HG02588 (cell line): ENCODE results near the gene SYNRG.

Source experiments
- ATAC-seq: cut with Tn5 transposase; IDR thresholded peaks from one replicate; pipeline ENCODE4 v1.9.1; 2021; ENCODE audit warnings: mild to moderate bottlenecking, moderate library complexity; ENCODE audit not compliant: unreplicated experiment

The SYNRG gene

DNA sequence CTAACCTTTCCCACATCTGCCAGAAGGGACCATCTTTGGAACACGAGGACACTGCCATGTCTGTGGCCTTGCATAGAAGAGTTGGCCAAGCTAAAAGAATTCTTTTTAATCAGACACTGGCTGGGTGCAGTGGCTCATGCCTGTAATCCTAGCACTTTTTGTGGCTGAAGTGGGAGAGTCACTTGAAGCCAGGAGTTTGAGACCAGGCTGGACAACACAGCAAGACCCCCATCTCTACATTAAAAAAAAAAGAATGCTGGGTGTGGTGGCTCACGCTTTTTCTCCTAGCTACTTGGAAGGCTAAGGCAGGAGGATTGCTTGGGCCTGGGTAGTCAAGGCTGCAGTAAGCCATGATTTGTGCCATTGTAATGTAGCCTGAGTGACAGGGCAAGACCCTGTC, 128.8 kb downstream of the SYNRG start:
- no peak for ATAC-seq

DNA sequence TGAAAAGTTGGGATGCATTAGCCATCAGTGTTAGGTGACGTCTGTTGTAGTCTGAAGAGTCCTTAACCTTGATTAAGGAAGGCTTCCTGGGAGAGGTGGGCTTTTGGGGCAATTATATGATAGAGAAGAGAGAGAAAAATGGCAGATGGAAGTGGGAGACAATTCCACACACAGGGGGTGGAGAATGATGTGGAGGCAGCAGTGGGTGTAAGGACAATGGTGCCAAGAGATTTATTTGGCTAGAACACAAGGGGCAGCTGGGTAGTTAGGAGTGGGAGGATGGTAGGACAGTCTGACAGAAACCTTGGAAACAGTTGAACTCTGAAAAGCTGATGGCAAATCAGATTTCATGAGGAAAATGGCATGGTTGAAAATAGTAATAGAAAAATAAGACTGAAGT, 130.2 kb downstream of the SYNRG start:
- ATAC-seq, result no peak

DNA sequence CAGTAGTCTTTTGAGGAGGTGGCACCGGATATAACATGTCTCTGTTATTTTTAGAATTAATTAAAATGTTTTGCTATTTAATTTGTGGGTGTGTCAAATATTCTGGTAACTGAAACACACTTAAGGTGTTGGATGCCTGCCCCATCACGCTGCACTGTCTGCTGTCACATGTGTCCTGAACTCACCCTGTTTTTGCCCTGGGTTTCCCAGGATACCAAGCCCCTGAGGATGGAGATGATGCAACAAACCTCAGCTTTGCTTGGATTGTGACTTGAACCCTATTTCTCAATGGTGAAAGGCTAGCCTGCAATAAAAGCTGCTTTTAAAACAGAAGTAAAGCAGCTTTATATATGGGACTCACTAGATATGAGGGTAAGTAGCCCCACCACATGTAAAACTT, 131.0 kb downstream of the SYNRG start:
- ATAC-seq, result no peak

DNA sequence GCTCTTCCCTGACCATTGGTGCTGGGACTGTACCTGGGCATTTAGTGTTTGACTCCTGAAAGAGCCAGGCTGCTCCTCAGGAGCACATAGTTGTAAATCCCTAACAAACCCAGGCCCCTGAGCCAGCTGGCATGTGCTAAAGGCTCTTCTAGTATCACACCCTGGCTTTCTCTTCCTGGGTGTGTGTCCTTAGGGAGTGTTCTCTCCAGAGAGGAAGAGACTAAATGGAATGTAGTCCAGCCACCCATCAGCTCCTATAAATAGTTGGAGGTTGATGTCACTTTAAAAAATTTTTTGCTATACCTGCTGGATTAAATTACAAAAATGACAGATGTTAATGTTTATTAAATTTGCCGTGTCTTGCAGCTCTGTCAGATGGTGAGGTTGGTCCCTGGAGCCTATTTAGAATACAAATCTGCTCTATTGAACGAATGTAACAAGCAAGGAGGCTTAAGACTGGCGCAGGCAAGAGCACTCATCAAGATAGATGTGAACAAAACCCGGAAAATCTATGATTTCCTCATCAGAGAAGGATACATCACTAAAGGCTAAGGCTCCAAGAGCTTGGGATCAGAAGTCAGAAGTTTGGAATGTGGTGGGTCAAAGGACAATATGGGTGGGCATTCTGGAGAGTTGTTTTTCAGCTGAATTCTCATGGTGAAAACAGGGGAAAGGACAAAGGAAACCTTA, 132.6 kb downstream of the SYNRG start:
- no peak for ATAC-seq

DNA sequence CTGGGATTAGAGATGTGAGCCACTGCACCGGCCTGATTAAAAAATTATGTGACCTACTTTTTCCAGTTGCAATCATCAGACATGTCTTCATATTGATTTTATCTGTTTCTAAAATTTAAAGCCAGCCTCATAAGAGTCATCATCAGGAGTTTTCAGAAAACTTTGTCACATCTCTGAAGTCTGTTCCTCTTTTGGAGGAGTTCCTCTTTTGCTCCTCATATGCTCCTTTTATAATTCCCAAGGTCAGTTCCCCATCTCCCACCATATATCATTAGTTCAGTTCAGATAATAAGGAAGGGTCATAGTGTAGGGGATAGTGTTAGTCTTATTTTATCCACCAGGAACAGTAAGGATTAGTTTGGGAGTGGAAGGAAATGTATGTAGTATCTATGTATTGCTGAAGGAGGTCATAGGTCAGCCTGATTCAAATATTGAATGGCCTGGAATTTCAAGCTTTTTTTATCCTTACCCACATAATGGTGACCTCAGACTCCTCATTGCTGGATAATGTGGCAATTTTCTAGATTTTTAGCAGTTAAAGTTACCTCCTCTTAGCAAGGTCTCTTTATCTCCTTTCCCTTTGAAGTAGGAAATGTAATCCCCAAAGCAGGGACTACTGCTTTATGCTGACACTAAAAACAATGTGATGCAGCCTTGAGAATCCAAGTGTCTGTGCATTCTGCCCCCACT, 133.3 kb downstream of the SYNRG start:
- ATAC-seq, result no peak

DNA sequence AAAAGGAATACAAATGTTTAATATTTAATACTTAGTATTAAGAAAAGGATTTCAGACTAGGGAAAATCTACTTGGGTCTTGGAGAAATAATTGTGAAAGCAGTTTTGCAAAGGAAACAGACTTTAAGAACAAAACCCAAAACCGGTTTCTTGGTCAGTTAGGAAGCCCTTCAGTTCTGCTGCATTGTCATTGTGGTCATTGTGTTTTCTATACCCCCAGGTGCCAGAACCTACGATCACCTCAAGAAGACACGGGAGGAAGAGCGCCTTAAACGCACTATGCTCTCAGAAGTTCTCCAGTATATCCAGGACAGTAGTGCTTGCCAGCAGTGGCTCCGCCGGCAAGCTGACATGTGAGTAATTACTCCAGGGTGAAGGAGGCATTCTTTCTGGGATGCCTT, 139.0 kb downstream of the SYNRG start:
- no peak for ATAC-seq

DNA sequence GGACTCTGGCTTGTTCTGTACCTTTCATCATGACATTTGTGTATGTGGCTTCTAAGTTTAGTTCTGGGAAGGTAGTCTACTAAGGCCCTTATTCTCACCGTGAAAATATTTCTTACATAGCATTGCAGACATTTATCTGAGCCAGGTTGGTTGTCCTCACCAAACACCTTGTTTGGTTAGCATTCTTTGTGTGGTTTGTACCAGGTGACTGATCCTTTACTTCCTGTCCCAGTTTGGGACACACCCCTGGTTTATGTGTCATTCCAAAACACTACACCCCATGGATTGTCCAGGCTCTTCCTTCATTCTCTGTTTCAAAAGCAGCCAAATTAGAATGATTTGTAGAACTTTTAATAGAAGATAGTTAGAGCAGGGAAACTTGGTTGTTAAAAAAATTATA, 142.7 kb downstream of the SYNRG start:
- ATAC-seq, result no peak

DNA sequence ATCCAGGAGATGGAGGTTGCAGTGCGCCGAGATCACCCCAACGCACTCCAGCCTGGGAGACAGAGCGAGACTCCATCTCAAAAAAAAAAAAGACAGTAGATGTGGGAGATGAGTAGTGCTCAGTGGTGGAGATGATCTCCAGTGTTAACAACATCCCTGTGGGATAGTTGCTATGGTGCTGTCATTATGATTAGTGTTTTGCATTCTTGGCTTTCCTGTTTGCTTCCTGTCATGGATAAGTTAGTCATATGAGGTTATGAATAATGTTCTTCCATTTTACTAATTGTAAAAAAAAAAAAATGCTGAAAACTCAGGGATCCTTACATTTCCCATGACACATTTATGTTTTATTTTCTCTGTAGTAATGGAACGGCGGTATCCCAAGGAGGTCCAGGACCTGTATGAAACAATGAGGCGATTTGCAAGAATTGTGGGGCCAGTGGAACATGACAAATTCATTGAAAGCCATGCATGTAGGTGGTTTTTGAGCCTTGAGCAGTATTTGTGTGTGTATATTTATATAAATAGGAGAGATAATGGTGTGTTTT, 144.1 kb downstream of the SYNRG start:
- no peak for ATAC-seq
